Kidney epithelial cell (primary cell): Measurements from ENCODE around the gene PLIN4. TPM values are rescaled to one million over a fixed set of nuclear protein-coding genes. Genes with fewer than 3 reads are reported as not detected.
A peak's percentile ranks its signal among the peaks of the same experiment; 100 is the strongest.

Source experiments
- DNase-seq: peaks from one replicate; pipeline ENCODE4 v3.0.0-alpha.2; 2010; ENCODE audit warnings: low read depth
- H3K27me3 ChIP-seq: 2 replicates; pipeline ENCODE4 v1.6.0; 2011; ENCODE audit warnings: low read length; ENCODE audit not compliant: control insufficient read depth, insufficient read depth
- H3K36me3 ChIP-seq: 2 replicates; pipeline ENCODE4 v1.5.1; 2011; ENCODE audit warnings: low read length; ENCODE audit not compliant: control insufficient read depth, insufficient read depth
- H3K4me3 ChIP-seq: 2 replicates; pipeline ENCODE4 v1.5.1; 2011; ENCODE audit warnings: low read depth, mild to moderate bottlenecking, control low read depth, low read length
- total RNA-seq: library from RNA; depleted of rRNA; stranded (reverse); fragments of >200 nt; gene quantifications from 2 replicates; pipeline ENCODE4 v1.2.3, GENCODE V29; 2015
- TF ChIP-seq, protein P1 (sequence below): IDR thresholded peaks from 2 replicates; pipeline ENCODE4 v1.5.1; 2011; ENCODE audit warnings: mild to moderate bottlenecking, moderate library complexity, low read length, control low read depth, inconsistent platforms; ENCODE audit not compliant: insufficient read depth, poor library complexity, severe bottlenecking

The PLIN4 gene
- total RNA-seq, 1 donor from 2014 or later = 0.04 TPM

DNA sequence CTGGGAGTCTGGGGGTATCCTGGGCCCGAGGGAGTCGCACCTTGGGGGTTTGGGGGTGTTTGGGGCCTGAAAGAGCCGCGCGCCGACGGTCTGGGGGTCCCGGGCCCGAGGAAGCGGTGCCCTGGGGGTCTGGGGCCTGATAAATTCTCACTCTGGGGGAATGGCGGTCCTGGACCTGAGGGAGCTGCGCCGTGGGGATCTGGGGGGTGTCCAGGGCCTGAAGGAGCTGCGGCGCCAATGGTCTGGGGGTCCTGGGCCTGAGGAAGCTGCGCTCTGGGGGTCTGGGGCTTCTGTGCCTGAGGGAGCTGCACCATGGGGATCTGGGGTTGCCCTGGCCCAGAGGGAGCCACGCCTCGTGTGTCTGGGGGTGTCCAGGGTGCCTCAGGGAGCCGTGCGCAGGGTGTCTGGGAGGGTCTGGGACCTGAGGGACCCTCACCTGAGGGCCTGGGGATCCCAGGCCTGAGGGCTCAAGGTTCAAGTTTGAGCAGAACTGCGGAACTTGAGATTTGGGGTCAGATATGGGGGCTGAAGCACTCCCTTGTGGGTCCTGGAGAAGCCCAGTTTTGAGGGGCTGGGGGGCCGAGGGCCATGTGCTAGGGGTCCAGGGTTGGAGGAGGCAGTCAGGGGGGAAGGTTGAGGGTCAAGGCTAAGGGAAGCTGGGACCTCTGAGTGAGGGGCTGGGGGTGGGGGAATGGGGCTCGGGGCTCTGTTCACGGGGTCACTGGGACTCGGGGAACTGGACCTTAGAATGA lies 45.1 kb downstream of the PLIN4 start:
- H3K36me3 ChIP-seq = peaks cover 2% of the 10 kb centered on the region
- no peaks in the 10 kb centered on the region for H3K27me3 ChIP-seq
- DNase-seq = no peak
- TF ChIP-seq, protein P1, sequence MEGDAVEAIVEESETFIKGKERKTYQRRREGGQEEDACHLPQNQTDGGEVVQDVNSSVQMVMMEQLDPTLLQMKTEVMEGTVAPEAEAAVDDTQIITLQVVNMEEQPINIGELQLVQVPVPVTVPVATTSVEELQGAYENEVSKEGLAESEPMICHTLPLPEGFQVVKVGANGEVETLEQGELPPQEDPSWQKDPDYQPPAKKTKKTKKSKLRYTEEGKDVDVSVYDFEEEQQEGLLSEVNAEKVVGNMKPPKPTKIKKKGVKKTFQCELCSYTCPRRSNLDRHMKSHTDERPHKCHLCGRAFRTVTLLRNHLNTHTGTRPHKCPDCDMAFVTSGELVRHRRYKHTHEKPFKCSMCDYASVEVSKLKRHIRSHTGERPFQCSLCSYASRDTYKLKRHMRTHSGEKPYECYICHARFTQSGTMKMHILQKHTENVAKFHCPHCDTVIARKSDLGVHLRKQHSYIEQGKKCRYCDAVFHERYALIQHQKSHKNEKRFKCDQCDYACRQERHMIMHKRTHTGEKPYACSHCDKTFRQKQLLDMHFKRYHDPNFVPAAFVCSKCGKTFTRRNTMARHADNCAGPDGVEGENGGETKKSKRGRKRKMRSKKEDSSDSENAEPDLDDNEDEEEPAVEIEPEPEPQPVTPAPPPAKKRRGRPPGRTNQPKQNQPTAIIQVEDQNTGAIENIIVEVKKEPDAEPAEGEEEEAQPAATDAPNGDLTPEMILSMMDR = no peak
- peak overlapping the region; percentile 71 for H3K4me3 ChIP-seq

DNA sequence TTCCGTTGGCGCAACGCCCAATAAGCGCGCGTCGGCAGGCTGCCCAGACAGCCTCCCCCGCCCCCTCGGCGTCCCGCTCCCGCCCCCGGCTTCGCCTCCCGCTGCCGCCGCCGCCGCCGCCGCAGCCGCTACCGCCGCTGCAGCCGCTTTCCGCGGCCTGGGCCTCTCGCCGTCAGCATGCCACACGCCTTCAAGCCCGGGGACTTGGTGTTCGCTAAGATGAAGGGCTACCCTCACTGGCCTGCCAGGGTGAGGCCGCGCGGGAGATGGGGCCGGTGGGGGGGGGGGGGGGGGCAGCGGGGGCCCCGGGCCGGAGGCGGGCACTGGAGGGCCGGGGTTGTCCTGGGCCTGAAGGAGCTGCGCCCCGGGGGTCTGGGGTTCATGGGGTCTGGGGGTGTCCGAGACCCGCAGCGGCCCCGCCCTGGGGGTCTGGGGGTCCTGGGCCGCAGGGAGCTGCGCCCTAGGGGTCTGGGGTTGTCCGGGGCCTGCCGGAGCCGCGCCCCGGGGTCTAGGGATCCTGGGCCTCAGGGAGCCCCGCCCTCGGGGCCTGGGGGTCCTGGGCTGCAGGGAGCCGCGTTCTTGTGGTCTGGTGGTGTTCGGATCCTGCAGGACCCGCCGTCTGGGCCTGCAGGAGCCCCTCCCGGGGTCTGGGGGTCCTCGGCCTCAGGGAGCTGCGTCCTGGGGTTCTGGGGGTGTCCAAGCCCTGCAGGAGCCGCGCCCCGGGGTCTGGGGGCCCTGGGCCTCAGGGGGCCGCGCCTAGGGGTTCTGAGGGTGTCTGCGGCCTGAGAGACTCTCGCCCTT lies 45.9 kb downstream of the PLIN4 start, which contains the start of gene HDGFL2:
TSS of gene HDGFL2 (plus strand) at position 124 of the 801 bp plus-strand sequence. CDS start at position 178, 54 bp downstream.
- Histone ChIP-seq H3K27me3 (no peaks in the 10 kb centered on the region), H3K4me3 (peak within 1 kb of the TSS; percentile 71), H3K36me3 (peaks cover 2% of the 10 kb centered on the region)
- TF ChIP-seq, protein P1 = no peak
- DNase-seq = no peak

DNA sequence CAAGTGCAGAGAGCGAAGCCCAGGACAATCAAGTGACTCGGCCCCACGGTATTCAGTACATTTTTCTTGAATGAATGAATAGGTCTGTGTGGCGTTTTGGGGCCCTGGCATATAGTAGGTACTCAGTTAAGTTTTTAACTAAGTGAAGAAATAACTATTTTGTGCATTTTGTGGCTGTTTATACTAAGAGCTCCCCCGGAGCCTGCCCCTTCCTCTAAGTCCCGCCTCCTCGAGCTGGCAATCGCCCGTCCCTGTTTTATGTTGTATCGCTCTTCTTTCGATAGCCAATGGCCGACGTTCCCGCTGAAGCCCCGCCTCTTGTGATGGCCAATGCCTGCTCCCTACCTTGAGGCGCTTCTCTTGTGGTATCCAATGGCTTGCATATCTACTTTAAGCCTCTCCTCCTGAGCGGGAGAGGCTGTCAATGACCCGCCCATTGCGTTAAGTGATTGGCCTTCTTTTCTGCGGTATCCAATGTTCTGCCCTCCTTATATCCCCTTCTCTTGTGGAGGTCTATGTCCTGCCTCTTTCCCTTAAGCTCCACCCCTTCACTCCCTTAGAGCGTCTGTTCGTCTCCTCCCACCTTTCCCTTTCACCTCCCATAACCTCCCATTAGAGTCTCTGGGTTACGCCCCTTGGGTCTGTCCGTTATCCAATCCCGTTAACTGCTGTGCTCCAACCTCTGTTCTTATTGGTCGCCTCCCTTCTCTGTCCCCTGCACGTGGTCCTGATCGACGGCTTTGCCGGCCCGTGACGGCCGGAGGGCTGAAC lies 46.7 kb downstream of the PLIN4 start:
- TF ChIP-seq, protein P1 = no peak
- Histone ChIP-seq H3K36me3 (no peaks in the 10 kb centered on the region), H3K27me3 (no peaks in the 10 kb centered on the region), H3K4me3 (peak overlapping the region; percentile 68)
- DNase-seq = peak; percentile 100

DNA sequence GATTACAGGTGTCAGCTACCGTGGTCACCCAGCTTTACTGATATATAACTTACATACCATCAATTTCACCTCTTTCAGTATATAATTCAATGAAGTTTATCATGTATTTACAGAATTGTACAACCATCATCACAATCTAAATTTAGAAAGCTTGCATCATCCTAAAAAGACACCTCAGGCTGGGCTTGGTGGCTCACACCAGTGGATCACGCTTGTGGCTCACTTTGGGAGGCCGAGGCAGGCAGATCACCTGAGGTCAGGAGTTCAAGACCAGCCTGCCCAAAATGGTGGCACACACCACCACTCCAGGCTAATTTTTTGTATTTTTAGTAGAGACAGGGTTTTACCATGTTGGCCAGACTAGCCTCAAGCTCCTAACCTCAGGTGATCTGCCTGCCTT lies 50.5 kb downstream of the PLIN4 start:
- H3K36me3 ChIP-seq = no peaks in the 10 kb centered on the region
- DNase-seq = no peak
- TF ChIP-seq, protein P1 = no peak
- H3K4me3 ChIP-seq = no peak overlapping the region
- H3K27me3 ChIP-seq = no peaks in the 10 kb centered on the region

DNA sequence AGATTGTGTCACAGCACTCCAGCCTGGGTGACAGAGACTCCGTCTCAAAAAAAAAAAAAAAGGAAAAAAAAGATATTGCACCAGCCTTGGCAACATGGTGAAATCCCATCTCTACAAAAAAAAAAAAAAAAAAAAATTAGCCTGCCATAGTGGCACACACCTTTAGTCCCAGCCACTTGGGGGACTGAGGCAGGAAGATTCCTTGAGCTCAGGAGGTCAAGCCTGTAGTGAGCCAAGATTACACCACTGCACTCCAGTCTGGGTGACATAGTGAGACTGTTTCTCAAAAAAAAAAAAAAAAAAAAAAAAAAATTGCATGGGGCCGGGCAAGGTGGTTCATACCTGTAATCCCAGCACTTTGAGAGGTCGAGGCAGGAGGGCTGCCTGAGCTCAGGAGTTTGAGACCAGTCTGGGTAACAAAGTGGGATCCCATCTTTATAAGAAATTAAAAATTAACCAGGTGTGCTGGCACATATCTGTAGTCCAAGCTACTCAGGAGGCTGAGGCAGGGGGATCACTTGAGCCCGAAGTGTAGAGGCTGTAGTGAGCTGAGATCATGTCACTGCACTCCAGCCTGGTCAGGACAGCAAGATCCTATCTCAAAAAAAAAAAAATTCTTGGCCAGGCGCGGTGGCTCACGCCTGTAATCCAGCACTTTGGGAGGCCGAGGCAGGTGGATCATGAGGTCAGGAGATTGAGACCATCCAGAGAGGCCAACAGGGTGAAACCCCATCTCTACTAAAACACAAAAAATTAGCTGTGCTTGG lies 53.3 kb downstream of the PLIN4 start:
- H3K27me3 ChIP-seq = no peaks in the 10 kb centered on the region
- TF ChIP-seq, protein P1 = no peak

More for the DNA sequence above, 53.3 kb downstream of the PLIN4 start:
- no peak for DNase-seq
- Histone ChIP-seq H3K36me3 (no peaks in the 10 kb centered on the region), H3K4me3 (no peak overlapping the region)
